ENCODE data around the gene PHPT1. TPM values are rescaled to one million over a fixed set of nuclear protein-coding genes. Genes with fewer than 3 reads are reported as not detected.
"Not testable (repeated sequence)": the region's sequence is repeated elsewhere in the genome, so short reads cannot be mapped to it uniquely, and the experiment has no call there.

Gene PHPT1
- total RNA-seq, 1 donor from 2014 or later, result 168 TPM

DNA sequence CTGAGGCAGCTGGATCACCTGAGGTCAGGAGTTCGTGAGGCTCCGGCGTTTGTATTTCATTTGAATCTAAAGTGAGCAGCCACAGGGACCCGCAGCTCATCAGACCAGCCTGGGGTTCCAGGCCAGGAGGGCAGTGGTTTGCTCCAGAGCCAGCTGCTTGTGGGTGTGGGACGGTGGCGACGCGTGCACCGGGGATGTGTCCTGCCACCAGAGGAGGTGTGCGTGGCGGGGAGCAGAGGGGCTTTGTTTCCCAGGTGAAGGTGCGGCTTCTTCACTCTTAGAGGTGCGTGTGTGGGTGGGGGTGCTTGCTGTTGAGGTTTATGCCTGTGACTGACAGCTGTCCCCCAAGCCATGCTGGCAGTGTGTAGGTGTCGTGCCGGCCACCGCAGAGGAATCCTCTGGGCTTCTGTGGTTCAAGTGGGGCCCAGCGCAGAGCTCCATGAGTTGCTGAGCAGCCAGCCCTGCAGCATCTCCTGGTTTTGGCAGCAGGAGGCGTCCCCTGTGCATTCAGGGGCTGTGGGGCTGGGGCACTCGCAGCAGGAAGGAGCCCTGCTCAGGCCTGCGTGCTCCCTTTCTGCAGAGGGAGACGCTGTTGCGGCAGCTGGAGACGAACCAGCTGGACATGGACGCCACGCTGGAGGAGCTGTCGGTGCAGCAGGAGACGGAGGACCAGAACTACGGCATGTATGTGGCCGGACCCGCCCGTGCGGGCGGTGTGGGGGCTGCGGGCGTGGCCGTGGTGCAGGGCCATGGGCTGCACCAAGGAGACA, 13.9 kb upstream of the PHPT1 start:
- Mint-ChIP-seq H3K27me3 (no peaks in the 10 kb centered on the region), H3K27ac (no peak overlapping the region), H3K36me3 (ENCODE audit: insufficient read depth) (peaks cover 8% of the 10 kb centered on the region), H3K9me3 (ENCODE audit: low read depth) (no peaks in the 10 kb centered on the region), H3K4me1 (ENCODE audit: low read depth) (peaks cover 3% of the 10 kb centered on the region), H3K4me3 (ENCODE audit: low read depth) (no peak overlapping the region)
- TF ChIP-seq, protein P1, sequence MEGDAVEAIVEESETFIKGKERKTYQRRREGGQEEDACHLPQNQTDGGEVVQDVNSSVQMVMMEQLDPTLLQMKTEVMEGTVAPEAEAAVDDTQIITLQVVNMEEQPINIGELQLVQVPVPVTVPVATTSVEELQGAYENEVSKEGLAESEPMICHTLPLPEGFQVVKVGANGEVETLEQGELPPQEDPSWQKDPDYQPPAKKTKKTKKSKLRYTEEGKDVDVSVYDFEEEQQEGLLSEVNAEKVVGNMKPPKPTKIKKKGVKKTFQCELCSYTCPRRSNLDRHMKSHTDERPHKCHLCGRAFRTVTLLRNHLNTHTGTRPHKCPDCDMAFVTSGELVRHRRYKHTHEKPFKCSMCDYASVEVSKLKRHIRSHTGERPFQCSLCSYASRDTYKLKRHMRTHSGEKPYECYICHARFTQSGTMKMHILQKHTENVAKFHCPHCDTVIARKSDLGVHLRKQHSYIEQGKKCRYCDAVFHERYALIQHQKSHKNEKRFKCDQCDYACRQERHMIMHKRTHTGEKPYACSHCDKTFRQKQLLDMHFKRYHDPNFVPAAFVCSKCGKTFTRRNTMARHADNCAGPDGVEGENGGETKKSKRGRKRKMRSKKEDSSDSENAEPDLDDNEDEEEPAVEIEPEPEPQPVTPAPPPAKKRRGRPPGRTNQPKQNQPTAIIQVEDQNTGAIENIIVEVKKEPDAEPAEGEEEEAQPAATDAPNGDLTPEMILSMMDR (IDR thresholded peaks at IDR 0.05; ENCODE audit: unreplicated experiment), result no peak
- no peak for DNase-seq (ENCODE audit: low spot score, unreplicated experiment)

DNA sequence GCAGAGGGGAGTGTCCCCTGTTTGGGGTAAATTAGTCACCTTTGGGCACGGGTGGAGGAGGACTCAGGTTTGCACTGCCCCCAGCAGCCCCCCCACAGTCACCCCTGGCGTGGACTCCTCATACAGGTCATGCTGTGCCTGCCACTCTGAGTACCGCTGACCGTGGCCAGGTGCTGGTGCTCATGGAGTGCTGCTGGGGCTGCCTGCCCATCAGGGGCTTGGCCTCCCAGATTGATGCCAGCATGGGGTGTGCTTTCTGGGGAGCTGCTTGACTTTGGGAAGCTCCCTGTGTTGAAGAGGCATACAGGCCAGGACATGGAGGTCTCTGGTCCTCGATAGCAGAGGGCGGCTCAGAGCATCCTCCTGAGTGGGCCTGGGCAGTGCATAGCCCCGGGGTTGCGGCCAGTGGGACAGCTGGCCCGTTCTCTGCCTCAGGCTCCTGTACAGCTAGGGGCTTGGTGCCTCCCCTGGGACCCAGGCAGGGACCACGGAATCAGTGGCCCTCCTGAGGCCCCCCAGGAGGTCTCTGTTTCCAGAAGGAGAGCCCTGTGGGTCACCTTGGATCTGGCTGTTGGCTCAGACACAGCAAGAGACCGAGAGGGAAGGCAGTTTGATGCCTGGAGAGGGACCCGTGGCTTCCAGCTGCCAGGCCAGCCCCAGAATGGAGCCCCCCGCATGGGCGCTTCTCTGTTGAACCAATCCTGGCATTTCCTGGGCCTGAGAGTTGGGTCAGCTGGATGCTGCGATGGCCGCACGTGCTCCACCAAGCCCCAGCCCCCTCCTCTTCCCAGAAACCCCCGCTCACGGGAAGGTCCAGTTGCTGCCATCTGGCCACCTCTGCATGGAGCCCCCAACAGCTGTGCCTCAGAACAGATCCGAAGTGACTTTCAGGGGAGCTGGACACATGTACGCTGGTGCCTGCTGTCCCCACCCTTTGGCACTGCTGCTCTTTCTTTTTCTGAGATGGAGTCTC, 13.0 kb upstream of the PHPT1 start:
- Mint-ChIP-seq H3K4me1 (ENCODE audit: low read depth) (peaks cover 8% of the 10 kb centered on the region), H3K36me3 (ENCODE audit: insufficient read depth) (peaks cover 8% of the 10 kb centered on the region), H3K27ac (no peak overlapping the region), H3K27me3 (no peaks in the 10 kb centered on the region), H3K9me3 (ENCODE audit: low read depth) (no peaks in the 10 kb centered on the region), H3K4me3 (ENCODE audit: low read depth) (no peak overlapping the region)
- TF ChIP-seq, protein P1 (IDR thresholded peaks at IDR 0.05; ENCODE audit: unreplicated experiment), result no peak
- DNase-seq (ENCODE audit: low spot score, unreplicated experiment), result no peak

DNA sequence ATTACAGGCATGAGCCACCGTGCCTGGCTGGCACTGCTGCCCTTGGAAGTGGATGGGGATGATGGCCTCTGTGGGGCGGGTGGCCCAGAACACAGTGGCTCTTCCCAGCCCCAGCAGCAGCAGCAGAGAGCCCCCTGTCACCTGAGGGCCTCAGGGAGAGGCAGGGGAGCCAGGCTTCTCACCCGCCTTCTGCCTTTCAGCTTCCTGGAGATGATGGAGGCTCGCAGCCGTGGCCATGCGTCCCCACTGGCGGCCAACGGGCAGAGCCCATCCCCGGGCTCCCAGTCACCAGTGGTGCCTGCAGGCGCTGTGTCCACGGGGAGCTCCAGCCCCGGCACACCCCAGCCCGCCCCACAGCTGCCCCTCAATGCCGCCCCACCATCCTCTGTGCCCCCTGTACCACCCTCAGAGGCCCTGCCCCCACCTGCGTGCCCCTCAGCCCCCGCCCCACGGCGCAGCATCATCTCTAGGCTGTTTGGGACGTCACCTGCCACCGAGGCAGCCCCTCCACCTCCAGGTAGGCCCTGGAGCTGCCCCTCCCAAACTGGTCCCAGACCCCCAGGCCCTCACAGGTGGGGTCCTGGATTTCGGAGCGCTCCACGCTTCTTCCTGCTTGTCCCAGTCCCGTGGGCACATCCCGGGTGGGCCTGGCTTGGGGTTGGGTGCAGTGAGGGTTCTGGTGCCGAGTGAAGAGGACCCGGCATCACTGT, 11.9 kb upstream of the PHPT1 start:
- Mint-ChIP-seq H3K4me3 (ENCODE audit: low read depth) (no peak overlapping the region), H3K36me3 (ENCODE audit: insufficient read depth) (peaks cover 6% of the 10 kb centered on the region), H3K4me1 (ENCODE audit: low read depth) (peaks cover 11% of the 10 kb centered on the region), H3K9me3 (ENCODE audit: low read depth) (no peaks in the 10 kb centered on the region), H3K27me3 (no peaks in the 10 kb centered on the region), H3K27ac (no peak overlapping the region)
- no peak for DNase-seq (ENCODE audit: low spot score, unreplicated experiment)
- TF ChIP-seq, protein P1 (IDR thresholded peaks at IDR 0.05; ENCODE audit: unreplicated experiment), result no peak

DNA sequence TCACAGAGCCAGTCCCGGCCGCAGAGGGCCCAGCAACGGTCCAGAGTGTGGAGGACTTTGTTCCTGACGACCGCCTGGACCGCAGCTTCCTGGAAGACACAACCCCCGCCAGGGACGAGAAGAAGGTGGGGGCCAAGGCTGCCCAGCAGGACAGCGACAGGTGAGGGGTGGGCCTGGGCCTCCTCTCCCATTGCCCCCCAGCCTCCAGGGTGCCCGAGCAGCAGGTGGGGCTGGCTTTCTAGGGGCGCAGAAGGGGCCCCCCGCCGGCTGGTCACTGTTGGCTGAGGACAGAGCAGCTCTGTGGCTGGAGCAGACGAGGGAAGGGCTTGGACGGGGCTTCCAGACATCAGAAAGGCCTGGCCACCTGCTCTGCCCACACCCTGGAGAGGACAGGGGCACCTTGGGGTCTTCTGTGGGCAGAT, 11.3 kb upstream of the PHPT1 start:
- peaks cover 11% of the 10 kb centered on the region for H3K4me1 Mint-ChIP-seq (ENCODE audit: low read depth)
- not testable (repeated sequence) for DNase-seq (ENCODE audit: low spot score, unreplicated experiment); H3K4me3 Mint-ChIP-seq (ENCODE audit: low read depth); H3K27me3 Mint-ChIP-seq; H3K9me3 Mint-ChIP-seq (ENCODE audit: low read depth); H3K27ac Mint-ChIP-seq; H3K36me3 Mint-ChIP-seq (ENCODE audit: insufficient read depth)

DNA sequence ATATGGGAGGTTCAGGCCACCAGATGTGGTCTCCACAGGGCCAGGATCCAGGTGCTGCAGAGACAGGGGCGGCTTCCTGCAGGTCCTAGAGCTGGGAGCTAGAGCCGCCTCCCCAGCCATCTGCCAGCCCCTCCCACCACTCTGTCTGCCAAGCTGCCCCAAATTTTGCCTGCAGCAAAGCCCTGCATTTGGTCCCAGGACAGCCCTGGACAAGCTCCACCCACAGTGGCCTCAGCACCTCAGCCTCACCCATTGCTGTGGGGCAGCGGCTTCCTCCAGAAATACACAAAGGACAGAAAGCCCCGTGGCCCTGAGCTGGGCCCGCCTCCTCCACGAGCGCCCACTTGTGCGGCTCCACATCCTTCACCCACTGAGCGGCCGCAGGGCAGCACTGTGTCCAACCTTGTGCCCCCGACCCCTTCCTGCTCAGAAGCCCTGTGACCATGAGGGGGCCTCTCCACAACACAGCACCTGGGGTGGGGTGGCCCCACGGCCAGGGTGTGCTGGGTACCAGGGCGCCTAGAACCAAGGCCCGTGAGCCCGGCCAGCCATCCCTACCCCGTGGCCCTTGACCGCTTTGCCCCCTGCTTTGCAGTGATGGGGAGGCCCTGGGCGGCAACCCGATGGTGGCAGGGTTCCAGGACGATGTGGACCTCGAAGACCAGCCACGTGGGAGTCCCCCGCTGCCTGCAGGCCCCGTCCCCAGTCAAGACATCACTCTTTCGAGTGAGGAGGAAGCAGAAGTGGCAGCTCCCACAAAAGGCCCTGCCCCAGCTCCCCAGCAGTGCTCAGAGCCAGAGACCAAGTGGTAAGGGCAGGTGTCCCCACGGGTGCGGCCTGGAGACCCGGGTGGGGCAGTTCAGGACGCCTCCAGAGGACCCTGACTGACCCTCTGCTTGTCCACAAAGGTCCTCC, 10.6 kb upstream of the PHPT1 start:
- H3K36me3 Mint-ChIP-seq (ENCODE audit: insufficient read depth), result peaks cover 6% of the 10 kb centered on the region

More for the DNA sequence above, 10.6 kb upstream of the PHPT1 start:
- DNase-seq (ENCODE audit: low spot score, unreplicated experiment), result no peak
- peaks cover 11% of the 10 kb centered on the region for H3K4me1 Mint-ChIP-seq (ENCODE audit: low read depth)
- no peak overlapping the region for H3K27ac Mint-ChIP-seq
- H3K27me3 Mint-ChIP-seq, result no peaks in the 10 kb centered on the region
- TF ChIP-seq, protein P1 (IDR thresholded peaks at IDR 0.05; ENCODE audit: unreplicated experiment), result no peak
- H3K9me3 Mint-ChIP-seq (ENCODE audit: low read depth), result no peaks in the 10 kb centered on the region
- H3K4me3 Mint-ChIP-seq (ENCODE audit: low read depth), result no peak overlapping the region
